Endothelial cell of umbilical vein (primary cell): ENCODE results near the gene CD48. TPM values are rescaled to one million over a fixed set of nuclear protein-coding genes. Genes with fewer than 3 reads are reported as not detected.

Experiments used
- BruUV-seq: library from RNA; stranded (reverse); fragments of 400-500 nt; replicated peaks from 2 replicates; lab custom pipeline; 2021; lab: Mats Ljungman, UMichigan
- CTCF ChIA-PET: fragments of 300-600, 350-600 bp; sonication (Branson Sonifier 250); formaldehyde crosslinking; loops from one replicate; lab custom pipeline; 2021; ENCODE audit warnings: antibody characterized with exemption, inconsistent platforms; lab: Charles Lee
- POLR2A ChIA-PET: fragments of 300-600, 350-600 bp; sonication (Branson Sonifier 250); formaldehyde crosslinking; loops from one replicate; lab custom pipeline; 2021; ENCODE audit warnings: antibody characterized with exemption, inconsistent platforms; lab: Charles Lee
- DNase-seq: peaks from one replicate; pipeline ENCODE4 v3.0.0-alpha.2; 2011; ENCODE audit warnings: low read depth, low spot score
- FAIRE-seq: peaks from 2 replicates; lab custom pipeline; 2011; peaks lifted over from hg19 to GRCh38; lab: Jason Lieb, UNC
- H2AFZ ChIP-seq: 2 replicates; pipeline ENCODE4 v1.6.0; 2012; ENCODE audit warnings: low read depth, low read length, control low read depth, inconsistent platforms
- H3K27ac ChIP-seq: 2 replicates; pipeline ENCODE4 v1.5.1; 2011; ENCODE audit warnings: low read depth, mild to moderate bottlenecking, control low read depth, low read length, moderate library complexity; ENCODE audit not compliant: insufficient read depth
- H3K27me3 ChIP-seq, 2 experiments: 2 replicates each; pipeline versions ENCODE4 v1.6.0 to v1.6.1; 2011; ENCODE audit warnings: low read length in 2 of 2, mixed read lengths in 1 of 2; ENCODE audit not compliant: control insufficient read depth in 2 of 2, insufficient read depth in 2 of 2
- H3K36me3 ChIP-seq, 2 experiments: 2 replicates in 1 of 2; 3 replicates in 1 of 2; pipeline ENCODE4 v1.5.1; 2011; ENCODE audit warnings: low read length in 2 of 2, mild to moderate bottlenecking in 1 of 2, moderate library complexity in 1 of 2; ENCODE audit not compliant: control insufficient read depth in 2 of 2, insufficient read depth in 2 of 2; ENCODE audit errors: extremely low read depth in 1 of 2
- H3K4me1 ChIP-seq: 3 replicates; pipeline ENCODE4 v1.5.1; 2011; ENCODE audit warnings: mild to moderate bottlenecking, low read length; ENCODE audit not compliant: control insufficient read depth, insufficient read depth; ENCODE audit errors: extremely low read depth
- H3K4me2 ChIP-seq: 2 replicates; pipeline ENCODE4 v1.6.1; 2011; ENCODE audit warnings: low read length, control low read depth, mixed read lengths; ENCODE audit not compliant: insufficient read depth
- H3K4me3 ChIP-seq, 3 experiments: fragments of 200-600 bp in 1 of 3; sonication (generic), shearing (Covaris generic) in 1 of 3; replicated peaks in 1 of 3; 2 replicates each; pipeline ENCODE4 v1.5.1; 2011 to 2016; ENCODE audit warnings: control low read depth in 3 of 3, low read length in 3 of 3, mild to moderate bottlenecking in 2 of 3, inconsistent platforms in 1 of 3, low read depth in 1 of 3, moderate library complexity in 1 of 3; ENCODE audit not compliant: insufficient read depth in 1 of 3
- H3K79me2 ChIP-seq: 2 replicates; pipeline ENCODE4 v1.6.0; 2012; ENCODE audit warnings: low read length, inconsistent platforms; ENCODE audit not compliant: control insufficient read depth, insufficient read depth
- H3K9ac ChIP-seq: replicated peaks from 2 replicates; pipeline ENCODE3; 2011; ENCODE audit warnings: low read length, control low read depth; ENCODE audit not compliant: insufficient read depth; ENCODE audit errors: extremely low read depth
- H3K9me1 ChIP-seq: replicated peaks from 3 replicates; pipeline ENCODE4 v1.6.0; 2011; ENCODE audit warnings: mild to moderate bottlenecking, low read length; ENCODE audit not compliant: control insufficient read depth, insufficient read depth; ENCODE audit errors: extremely low read depth
- H3K9me3 ChIP-seq: replicated peaks from 2 replicates; pipeline ENCODE4 v1.5.1; 2012; ENCODE audit warnings: low read length, inconsistent platforms; ENCODE audit not compliant: control insufficient read depth, insufficient read depth
- H4K20me1 ChIP-seq: replicated peaks from 2 replicates; pipeline ENCODE3; 2011; ENCODE audit warnings: mild to moderate bottlenecking, low read length; ENCODE audit not compliant: control insufficient read depth, insufficient read depth; ENCODE audit errors: extremely low read depth
- FOS ChIP-seq: IDR thresholded peaks from 2 replicates; pipeline ENCODE4 v1.6.1; 2011; ENCODE audit warnings: mild to moderate bottlenecking, low read length, moderate library complexity, borderline replicate concordance; ENCODE audit not compliant: insufficient read depth
- GATA2 ChIP-seq: IDR thresholded peaks from 2 replicates; pipeline ENCODE4 v1.7.0; 2011; ENCODE audit warnings: low read depth, mild to moderate bottlenecking, moderate library complexity, mixed read lengths, low read length; ENCODE audit not compliant: insufficient read length, insufficient read depth
- POLR2A ChIP-seq: IDR thresholded peaks from 2 replicates; pipeline ENCODE4 v1.6.1; 2012; ENCODE audit warnings: low read depth, mild to moderate bottlenecking, control low read depth, low read length
- dilution Hi-C: fragments of 300-500 bp; cut with MboI; formaldehyde crosslinking; loops from one replicate; pipeline ENCODE4 v1.15.0; 2019; ENCODE audit warnings: low sequenced_read_pairs; ENCODE audit not compliant: extremely low pct_ligation_motif_present
- intact Hi-C: fragments of 100-400 bp; cut with micrococcal nuclease; formaldehyde crosslinking; loops from one replicate; pipeline ENCODE4 v1.10.0; 2022
- polyA plus RNA-seq, 4 experiments: library from polyadenylated mRNA; depleted of rRNA in 3 of 4; stranded (reverse) in 3 of 4; unstranded in 1 of 4; fragments of >200 nt; gene quantifications; 2 replicates each; pipeline versions ENCODE4 v1.2.1 to v1.2.3, GENCODE V29; 2011 to 2012; ENCODE audit warnings: missing spikeins in 1 of 4
- total RNA-seq: library from RNA; stranded (reverse); gene quantifications from 2 replicates; pipeline ENCODE4 v1.2.3, GENCODE V29; 2021

The CD48 gene
- total and polyA plus RNA-seq, 2 donors (not counting 3 experiments of a cell fraction or from before 2014, with no cell fraction given), result not detected

- POLR2A ChIA-PET, result no interaction called here
- peaks cover 4 to 7% of the 10 kb centered on the region in 2 experiments for H3K27me3 ChIP-seq
Measured at GRCh38 chr1:160707236-160708064, 4.2 kb downstream of the CD48 start.

GRCh38 chr1:160706526-160707235 is 4.9 kb downstream of the CD48 start:
- dilution Hi-C loops, result no loop called here
- no peak overlapping the region for H3K4me2 ChIP-seq
- no peak overlapping the region for H2AFZ ChIP-seq
- no TSS peak for BruUV-seq
- no peak overlapping the region for H3K9ac ChIP-seq
- TF ChIP-seq FOS, result no peak
- no peak for TF ChIP-seq POLR2A
- no peaks in the 10 kb centered on the region for H3K9me1 ChIP-seq
- CTCF ChIA-PET, result no interaction called here
- no peak overlapping the region for H3K4me3 ChIP-seq
- H3K4me1 ChIP-seq, result no peaks in the 10 kb centered on the region
- FAIRE-seq (no peak), DNase-seq (no peak)
- intact Hi-C loops, result no loop called here
- no peaks in the 10 kb centered on the region for H4K20me1 ChIP-seq
- no peak overlapping the region for H3K27ac ChIP-seq
- H3K36me3 ChIP-seq, result no peaks in the 10 kb centered on the region
- POLR2A ChIA-PET, result no interaction called here
- H3K27me3 ChIP-seq, result peaks cover 4 to 7% of the 10 kb centered on the region in 2 experiments
- H3K79me2 ChIP-seq, result no peaks in the 10 kb centered on the region
- H3K9me3 ChIP-seq, result no peaks in the 10 kb centered on the region

More at GRCh38 chr1:160707236-160708064, 4.2 kb downstream of the CD48 start:
- dilution Hi-C loops (no loop called here), intact Hi-C loops (no loop called here)
- CTCF ChIA-PET, result interaction anchor here (0.8 kb wide), 1 partner anchor 32 kb away, joined by 4 read pairs; no protein-coding TSS in a partner anchor
- no peaks in the 10 kb centered on the region for H3K9me1 ChIP-seq
- BruUV-seq, result no TSS peak
- DNase-seq (no peak), FAIRE-seq (no peak)
- no peak for TF ChIP-seq GATA2
- no peak overlapping the region for H2AFZ ChIP-seq
- H3K27ac ChIP-seq, result no peak overlapping the region
- no peaks in the 10 kb centered on the region for H4K20me1 ChIP-seq
- H3K36me3 ChIP-seq, result no peaks in the 10 kb centered on the region
- no peak overlapping the region for H3K4me3 ChIP-seq
- no peak overlapping the region for H3K4me2 ChIP-seq
- H3K79me2 ChIP-seq, result no peaks in the 10 kb centered on the region
- no peaks in the 10 kb centered on the region for H3K4me1 ChIP-seq
- no peak overlapping the region for H3K9ac ChIP-seq
- no peaks in the 10 kb centered on the region for H3K9me3 ChIP-seq
